Frontal cortex (tissue), 4 donors: Measurements from ENCODE around the gene SPOPL. TPM values are rescaled to one million over a fixed set of nuclear protein-coding genes. Genes with fewer than 3 reads are reported as not detected.

ENCODE experiments used
- DNase-seq, 2 donors: peaks; one replicate each; pipeline ENCODE4 v3.0.0; 2012; ENCODE audit warnings: low spot score in 2 of 2
- FAIRE-seq: peaks from 2 replicates; lab custom pipeline; 2012; peaks lifted over from hg19 to GRCh38; lab: Jason Lieb, UNC
- total RNA-seq: library from RNA; depleted of rRNA; stranded (reverse); fragments of >200 nt; gene quantifications from one replicate; pipeline ENCODE4 v1.2.3, GENCODE V29; 2014
- donor health status: control.
- donor health status: control.
- donor health status: control.

The SPOPL gene
- total RNA-seq, 1 donor from 2014 or later: 24.1 TPM

GRCh38 chr2:138493334-138493733 is 8.2 kb upstream of the SPOPL start:
- no peak for FAIRE-seq
- DNase-seq: no peak

- FAIRE-seq (no peak), DNase-seq (no peak)
Measured at GRCh38 chr2:138494265-138494966, 7.2 kb upstream of the SPOPL start.

GRCh38 chr2:138495384-138495783 is 6.2 kb upstream of the SPOPL start:
- FAIRE-seq: no peak
- DNase-seq: no peak

DNA sequence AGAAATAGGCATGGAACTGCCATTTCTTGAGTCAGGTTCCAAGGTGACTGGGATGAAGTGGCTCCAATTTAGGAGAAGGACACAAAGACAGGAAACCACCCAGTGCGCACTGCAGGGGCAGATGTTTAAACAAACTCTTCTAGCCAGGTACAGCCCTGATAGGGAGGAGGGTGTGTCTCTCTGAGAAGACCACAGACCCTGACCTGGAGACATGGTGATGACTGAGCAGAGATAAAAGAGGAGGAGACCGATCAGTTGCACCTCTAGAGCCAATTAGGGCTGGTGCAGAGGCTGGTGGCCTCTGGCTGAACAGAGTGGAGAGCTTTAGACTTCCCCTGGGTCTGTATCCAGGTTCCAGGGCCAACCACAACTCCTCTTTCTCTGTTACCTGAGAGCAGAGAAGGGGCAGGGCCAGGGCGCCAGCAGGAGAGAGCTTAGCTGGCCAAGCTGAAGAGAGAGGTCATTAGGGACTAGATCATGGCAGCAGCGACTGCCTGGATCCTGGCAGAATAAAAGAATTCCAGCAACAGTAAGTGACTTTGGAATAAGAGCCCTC is 5.4 kb upstream of the SPOPL start:
- FAIRE-seq: no peak
- no peak for DNase-seq

- DNase-seq (no peak), FAIRE-seq (no peak)
Measured at GRCh38 chr2:138497294-138497693, 4.3 kb upstream of the SPOPL start.

- FAIRE-seq: no peak
- no peak for DNase-seq
Measured at GRCh38 chr2:138499684-138500083, 1.9 kb upstream of the SPOPL start.

GRCh38 chr2:138500592-138501424 is 762 bp upstream of the SPOPL start:
- no peak for FAIRE-seq
- no peak for DNase-seq

DNA sequence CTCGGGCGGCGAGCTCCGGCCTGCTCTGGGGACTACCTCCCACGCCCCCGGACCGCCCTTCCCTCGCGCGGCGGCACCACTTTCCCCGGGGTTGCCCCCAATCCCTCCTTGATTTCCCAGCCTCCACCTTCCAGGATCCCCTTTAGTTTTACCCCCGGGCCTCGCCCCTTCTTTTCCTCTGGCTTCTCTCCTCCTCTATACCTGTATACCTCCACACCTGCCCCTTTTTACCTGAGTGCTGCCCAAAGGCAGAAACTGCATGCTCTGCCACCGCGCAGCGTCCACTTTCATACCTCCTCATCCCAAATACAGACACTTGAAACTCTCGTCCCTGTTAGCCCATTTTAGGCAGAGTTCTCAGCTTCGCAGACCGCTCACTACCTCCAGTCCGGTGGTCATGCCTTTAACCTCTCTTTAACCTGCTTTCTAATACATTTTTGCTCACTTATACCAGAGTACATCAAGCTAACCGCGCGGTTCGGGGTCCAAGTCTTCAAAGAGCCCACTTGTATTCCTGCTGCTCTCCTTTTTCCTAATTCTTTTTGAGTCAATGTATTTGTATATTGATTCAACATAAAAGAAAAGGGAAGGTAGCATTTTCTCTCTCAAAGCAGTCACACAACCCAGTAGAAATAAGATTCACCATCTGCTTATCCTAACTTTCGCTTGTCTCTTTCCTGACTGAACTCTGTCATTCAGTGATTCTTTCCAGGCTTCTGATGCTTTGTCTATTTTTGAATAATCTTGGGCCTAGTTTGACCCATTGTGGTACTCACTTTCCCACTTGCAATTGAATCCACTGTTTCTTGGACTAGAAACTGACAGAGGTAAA is 901 bp downstream of the SPOPL start:
- FAIRE-seq: no peak

DNA sequence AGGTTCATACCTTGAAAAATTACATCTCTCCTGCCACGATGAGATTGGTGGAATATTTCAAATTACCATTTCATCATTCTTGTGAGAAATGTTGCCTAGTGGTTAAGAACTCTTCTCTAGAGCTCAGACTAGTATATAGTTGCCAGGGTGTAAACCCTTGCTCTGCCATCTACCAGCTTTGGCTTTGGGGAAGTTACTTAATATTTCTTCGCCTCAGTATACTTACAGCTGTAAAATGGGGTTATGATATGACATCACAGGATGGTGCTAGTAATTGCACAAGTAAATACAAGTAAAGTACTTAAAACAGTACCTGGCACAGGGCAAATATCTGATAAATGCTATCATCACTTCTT is 1.5 kb downstream of the SPOPL start:
- no peak for DNase-seq
- FAIRE-seq: no peak

More for the DNA sequence above, 901 bp downstream of the SPOPL start:
- DNase-seq: peak in 1 of 2 donors; percentile 16

- DNase-seq (no peak), FAIRE-seq (no peak)
Measured at GRCh38 chr2:138503652-138504051, 2.1 kb downstream of the SPOPL start.

DNA sequence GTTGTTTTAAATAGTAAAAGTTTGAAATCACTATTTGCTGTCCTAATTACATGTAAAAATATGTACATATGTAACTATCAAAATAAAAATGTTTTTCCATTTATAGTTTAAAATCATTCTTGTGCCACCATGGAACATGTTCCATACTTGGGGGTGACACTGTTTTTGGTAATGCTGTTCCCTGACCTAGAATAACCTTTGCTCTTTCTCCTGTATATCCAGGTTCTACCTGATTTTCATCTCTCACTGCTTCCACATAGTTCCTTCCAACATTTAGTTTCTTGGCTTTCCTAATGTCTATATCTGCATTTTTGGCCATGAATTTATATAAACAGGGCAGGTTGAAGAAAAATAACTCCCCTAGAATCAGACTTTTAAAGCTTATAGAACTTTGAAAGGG is 2.5 kb downstream of the SPOPL start:
- DNase-seq (no peak), FAIRE-seq (no peak)

- no peak for DNase-seq
- no peak for FAIRE-seq
Measured at GRCh38 chr2:138504546-138505235, 3.1 kb downstream of the SPOPL start.

- DNase-seq (no peak), FAIRE-seq (no peak)
Measured at GRCh38 chr2:138507267-138507666, 5.7 kb downstream of the SPOPL start.

DNA sequence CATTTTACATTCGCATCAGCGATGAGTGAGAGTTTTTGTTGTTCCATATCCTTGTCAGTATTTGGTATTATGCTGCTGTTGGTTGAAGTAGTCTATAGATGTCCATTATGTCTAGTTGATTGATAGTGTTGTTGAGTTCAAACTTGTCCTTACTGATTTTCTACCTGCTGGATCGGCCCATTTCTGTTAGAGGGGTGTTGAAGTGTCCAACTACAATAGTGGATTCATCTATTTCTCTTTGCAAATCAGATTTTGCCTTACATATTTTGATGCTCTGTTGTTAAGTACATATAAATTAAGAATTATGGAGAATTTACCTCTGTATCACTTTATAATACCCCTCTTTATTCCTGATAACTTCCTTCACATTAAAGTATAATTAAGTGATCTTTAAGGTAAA is 8.7 kb downstream of the SPOPL start:
- FAIRE-seq: no peak
- DNase-seq: no peak

DNA sequence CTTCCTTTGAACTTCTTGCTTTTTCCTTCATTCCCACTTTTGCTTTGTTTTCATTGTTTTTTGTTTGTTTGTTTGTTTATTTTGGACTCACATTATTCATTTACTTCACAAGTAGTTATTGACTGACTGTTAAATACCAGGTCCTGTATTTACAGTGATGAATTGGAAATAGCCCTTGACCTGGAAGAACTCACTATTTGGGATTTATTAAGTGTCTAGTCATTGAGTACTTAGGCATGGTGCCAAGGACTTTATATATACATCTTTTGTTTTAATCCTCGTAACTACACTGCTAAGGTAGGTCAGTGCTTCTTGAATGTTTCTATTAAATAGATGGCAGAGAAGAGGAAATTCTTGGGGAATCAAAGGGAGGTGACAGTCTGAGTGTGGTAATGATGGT is 11.1 kb downstream of the SPOPL start:
- DNase-seq (no peak), FAIRE-seq (no peak)

DNA sequence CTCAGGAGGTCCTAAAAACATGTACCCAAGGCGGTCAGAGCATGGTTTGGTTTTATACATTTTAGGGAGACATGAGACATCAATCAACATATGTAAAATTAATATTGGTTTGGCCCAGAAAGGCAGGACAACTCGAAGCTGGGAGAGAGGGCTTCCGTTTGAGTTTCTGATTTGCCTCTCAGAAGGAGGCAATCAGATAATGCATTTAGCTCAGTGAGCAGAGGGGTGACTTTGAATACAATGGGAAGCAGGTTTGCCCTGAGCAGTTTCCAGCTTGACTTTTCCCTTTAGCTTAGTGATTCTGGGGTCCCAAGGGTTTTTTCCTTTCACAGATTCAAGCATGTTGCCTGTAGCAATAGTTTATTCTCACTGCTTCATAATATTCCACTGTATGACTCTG is 12.6 kb downstream of the SPOPL start:
- FAIRE-seq: no peak

GRCh38 chr2:138515092-138515491 is 13.5 kb downstream of the SPOPL start:
- DNase-seq: no peak
- FAIRE-seq: no peak

More for the DNA sequence above, 12.6 kb downstream of the SPOPL start:
- no peak for DNase-seq

GRCh38 chr2:138516030-138516704 is 14.6 kb downstream of the SPOPL start:
- FAIRE-seq (no peak), DNase-seq (no peak)

DNA sequence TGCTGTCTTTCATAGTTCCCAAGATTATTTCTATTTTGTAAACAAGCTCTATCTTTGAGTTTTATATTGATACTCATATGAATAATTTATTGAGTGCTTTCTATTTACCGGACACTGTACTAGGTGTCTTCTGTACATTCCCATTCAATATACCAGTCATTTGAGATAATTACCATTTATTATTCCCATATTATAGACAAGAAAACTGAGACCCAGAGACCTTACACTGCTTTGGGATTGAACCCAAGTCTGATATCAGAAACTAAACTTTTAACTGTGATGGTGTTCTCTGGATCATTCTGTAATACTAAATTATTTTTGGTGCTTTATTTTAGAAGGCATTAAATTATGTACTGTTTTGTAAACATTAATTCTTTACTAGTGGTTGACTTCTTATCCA is 17.3 kb downstream of the SPOPL start:
- FAIRE-seq: no peak
- DNase-seq: no peak
